Measurements from ENCODE around the gene NFATC1. TPM values are rescaled to one million over a fixed set of nuclear protein-coding genes. Genes with fewer than 3 reads are reported as not detected.

NFATC1 gene
- total RNA-seq, 1 donor from 2014 or later, result 5.6 TPM

GRCh38 chr18:79524181-79525078, 128.7 kb downstream of the NFATC1 start:
- no peak overlapping the region for H3K4me3 Mint-ChIP-seq (ENCODE audit: low read depth)
- H3K27ac Mint-ChIP-seq, result no peak overlapping the region
- H3K36me3 Mint-ChIP-seq (ENCODE audit: insufficient read depth), result no peaks in the 10 kb centered on the region
- peaks cover 10% of the 10 kb centered on the region for H3K4me1 Mint-ChIP-seq (ENCODE audit: low read depth)
- TF ChIP-seq CTCF (IDR thresholded peaks at IDR 0.05; ENCODE audit: unreplicated experiment), result no peak
- H3K27me3 Mint-ChIP-seq, result peaks cover 22% of the 10 kb centered on the region
- H3K9me3 Mint-ChIP-seq (ENCODE audit: low read depth), result no peaks in the 10 kb centered on the region
- no peak for DNase-seq (ENCODE audit: low spot score, unreplicated experiment)

GRCh38 chr18:79525556-79526467, 130.1 kb downstream of the NFATC1 start:
- H3K9me3 Mint-ChIP-seq (ENCODE audit: low read depth), result no peaks in the 10 kb centered on the region
- no peak overlapping the region for H3K4me3 Mint-ChIP-seq (ENCODE audit: low read depth)
- DNase-seq (ENCODE audit: low spot score, unreplicated experiment), result no peak
- no peaks in the 10 kb centered on the region for H3K36me3 Mint-ChIP-seq (ENCODE audit: insufficient read depth)
- H3K27ac Mint-ChIP-seq, result no peak overlapping the region
- no peak for TF ChIP-seq CTCF (IDR thresholded peaks at IDR 0.05; ENCODE audit: unreplicated experiment)
- H3K27me3 Mint-ChIP-seq, result peaks cover 22% of the 10 kb centered on the region
- peaks cover 9% of the 10 kb centered on the region for H3K4me1 Mint-ChIP-seq (ENCODE audit: low read depth)

GRCh38 chr18:79526468-79527460, 131.0 kb downstream of the NFATC1 start:
- H3K4me1 Mint-ChIP-seq (ENCODE audit: low read depth), result peaks cover 9% of the 10 kb centered on the region
- no peak for TF ChIP-seq CTCF (IDR thresholded peaks at IDR 0.05; ENCODE audit: unreplicated experiment)
- DNase-seq (ENCODE audit: low spot score, unreplicated experiment), result no peak
- H3K36me3 Mint-ChIP-seq (ENCODE audit: insufficient read depth), result no peaks in the 10 kb centered on the region
- H3K9me3 Mint-ChIP-seq (ENCODE audit: low read depth), result no peaks in the 10 kb centered on the region
- peaks cover 24% of the 10 kb centered on the region for H3K27me3 Mint-ChIP-seq
- H3K27ac Mint-ChIP-seq, result no peak overlapping the region
- H3K4me3 Mint-ChIP-seq (ENCODE audit: low read depth), result no peak overlapping the region

- no peak for DNase-seq (ENCODE audit: low spot score, unreplicated experiment)
- H3K9me3 Mint-ChIP-seq (ENCODE audit: low read depth), result no peaks in the 10 kb centered on the region
- H3K4me3 Mint-ChIP-seq (ENCODE audit: low read depth), result no peak overlapping the region
- H3K27ac Mint-ChIP-seq, result no peak overlapping the region
- H3K36me3 Mint-ChIP-seq (ENCODE audit: insufficient read depth), result no peaks in the 10 kb centered on the region
- no peak for TF ChIP-seq CTCF (IDR thresholded peaks at IDR 0.05; ENCODE audit: unreplicated experiment)
- peaks cover 28% of the 10 kb centered on the region for H3K27me3 Mint-ChIP-seq
- peaks cover 9% of the 10 kb centered on the region for H3K4me1 Mint-ChIP-seq (ENCODE audit: low read depth)
Measured at GRCh38 chr18:79527656-79528315, 132.1 kb downstream of the NFATC1 start.

Measured in progenitor cell of endocrine pancreas (in vitro differentiated cells).